ENCODE data around the gene FAM234B. TPM values are rescaled to one million over a fixed set of nuclear protein-coding genes. Genes with fewer than 3 reads are reported as not detected.

FAM234B gene
- polyA plus RNA-seq, 3 donors from 2014 or later: 0.14 to 1.5 (median 1.3) TPM

DNA sequence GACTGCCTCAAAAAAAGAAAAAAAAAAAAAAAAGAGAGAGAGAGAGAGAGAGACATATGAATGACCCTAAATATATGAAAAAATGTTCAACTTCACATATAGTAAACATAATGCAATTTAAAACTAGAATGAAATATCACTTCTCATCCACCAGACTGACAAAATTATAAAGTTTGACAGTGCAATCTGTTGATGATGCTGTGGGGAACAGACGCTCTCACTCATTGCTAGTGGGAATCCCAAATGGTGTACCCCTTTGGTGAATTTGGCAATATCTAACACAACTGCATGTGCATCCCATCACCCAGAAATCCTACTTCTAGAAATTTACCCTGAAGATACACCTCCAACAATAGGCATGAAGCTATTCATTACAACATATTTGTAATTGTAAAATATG lies 61.6 kb downstream of the FAM234B start:
- no peak for DNase-seq
- no peaks in the 10 kb centered on the region for H3K9me3 Mint-ChIP-seq
- peaks cover 3% of the 10 kb centered on the region in 2 donors for H3K4me1 Mint-ChIP-seq
- peaks cover 5 to 10% (median 6%) of the 10 kb centered on the region in 3 donors for H3K27me3 Mint-ChIP-seq (ENCODE audit: low read depth in 3 of 3)
- no peak overlapping the region for H3K4me3 Mint-ChIP-seq
- H3K36me3 Mint-ChIP-seq: no peaks in the 10 kb centered on the region
- no peak overlapping the region for H3K27ac Mint-ChIP-seq

DNA sequence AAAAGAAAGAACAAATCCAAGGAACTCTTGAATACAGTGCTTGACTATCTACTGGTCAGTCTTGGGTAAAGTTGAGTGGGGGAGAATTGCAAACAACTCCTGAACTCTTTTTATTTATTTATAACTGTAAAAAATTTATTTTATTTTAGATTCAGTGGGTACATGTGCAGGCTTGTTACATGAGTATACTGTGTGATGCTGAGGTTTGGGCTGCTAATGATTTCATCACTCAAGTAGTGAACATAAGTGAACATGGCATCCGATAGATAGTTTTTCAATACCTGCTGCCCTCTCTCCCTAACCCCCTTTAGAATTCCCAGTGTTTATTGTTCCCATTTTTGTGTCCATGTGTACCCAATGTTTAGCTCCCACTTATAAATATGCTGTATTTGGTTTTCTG lies 62.5 kb downstream of the FAM234B start:
- DNase-seq: no peak
- no peak overlapping the region for H3K4me3 Mint-ChIP-seq
- H3K27me3 Mint-ChIP-seq (ENCODE audit: low read depth in 3 of 3): peaks cover 5 to 12% (median 5%) of the 10 kb centered on the region in 3 donors
- H3K4me1 Mint-ChIP-seq: peaks cover 0 to 1% of the 10 kb centered on the region in 2 donors
- H3K9me3 Mint-ChIP-seq: no peaks in the 10 kb centered on the region
- no peaks in the 10 kb centered on the region for H3K36me3 Mint-ChIP-seq
- no peak overlapping the region for H3K27ac Mint-ChIP-seq

DNA sequence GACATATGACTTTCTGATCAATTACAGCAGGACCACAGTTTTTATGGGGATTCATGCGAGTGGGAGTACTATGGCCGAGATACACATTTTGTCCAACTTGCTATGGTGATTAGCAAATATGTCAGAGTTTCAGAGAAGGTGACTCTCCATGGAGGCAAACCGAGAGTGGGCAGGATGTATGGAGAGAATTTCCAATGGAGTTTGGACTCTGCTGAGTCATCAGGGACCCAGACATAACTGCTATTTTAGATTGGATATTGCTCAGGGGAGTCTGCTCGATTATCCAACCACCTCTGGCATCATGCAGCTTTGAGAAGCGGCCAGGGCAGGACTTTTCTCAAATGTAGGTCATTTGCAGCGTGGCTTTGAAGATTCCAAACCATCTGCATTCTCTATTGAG lies 68.8 kb downstream of the FAM234B start:
- Mint-ChIP-seq H3K27me3 (ENCODE audit: low read depth in 3 of 3) (peaks cover 3 to 21% (median 5%) of the 10 kb centered on the region in 3 donors), H3K4me1 (no peaks in the 10 kb centered on the region), H3K36me3 (no peaks in the 10 kb centered on the region), H3K27ac (no peak overlapping the region), H3K9me3 (no peaks in the 10 kb centered on the region), H3K4me3 (no peak overlapping the region)
- no peak for DNase-seq

DNA sequence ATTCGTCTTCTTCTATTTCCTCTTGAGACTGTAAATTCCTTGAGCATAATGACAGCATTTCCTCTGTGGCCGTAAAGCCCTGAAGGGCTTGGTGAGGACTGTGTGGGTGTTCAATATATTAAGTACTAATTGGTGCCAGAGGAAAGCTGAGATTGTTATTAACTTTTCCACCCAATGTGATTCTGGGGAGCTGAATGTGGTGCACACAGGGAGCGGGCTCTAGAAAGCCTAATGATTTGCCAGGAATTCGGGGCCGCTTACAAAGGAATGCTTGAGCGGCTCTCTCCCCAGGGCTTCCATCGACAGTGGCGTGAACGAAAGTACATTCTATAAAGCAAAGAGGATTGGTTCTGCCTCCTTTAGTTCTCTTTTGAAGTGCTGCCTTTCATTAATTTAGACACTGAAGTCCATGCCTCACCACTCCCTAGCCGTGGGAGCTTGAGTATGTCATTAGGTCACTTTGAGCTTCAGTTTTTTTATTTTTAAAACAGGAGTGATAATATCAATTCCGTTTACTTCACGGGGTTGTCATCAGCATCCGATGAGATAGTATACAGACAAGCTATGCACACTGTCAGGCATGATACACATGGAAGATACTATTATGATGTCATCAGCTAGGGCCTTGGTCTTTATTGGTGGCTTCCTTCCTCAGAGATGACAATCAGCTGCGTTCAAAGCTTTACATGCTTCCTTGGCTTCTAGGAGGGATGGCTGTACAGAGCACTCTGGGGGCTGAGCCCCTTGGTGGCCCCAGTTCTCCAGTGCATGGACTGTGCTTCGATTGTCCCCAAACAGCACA lies 70.3 kb downstream of the FAM234B start:
- Mint-ChIP-seq H3K27me3 (ENCODE audit: low read depth in 3 of 3) (peaks cover 3 to 21% (median 4%) of the 10 kb centered on the region in 3 donors), H3K4me1 (no peaks in the 10 kb centered on the region), H3K9me3 (no peaks in the 10 kb centered on the region), H3K36me3 (no peaks in the 10 kb centered on the region), H3K4me3 (no peak overlapping the region), H3K27ac (no peak overlapping the region)
- DNase-seq: no peak

DNA sequence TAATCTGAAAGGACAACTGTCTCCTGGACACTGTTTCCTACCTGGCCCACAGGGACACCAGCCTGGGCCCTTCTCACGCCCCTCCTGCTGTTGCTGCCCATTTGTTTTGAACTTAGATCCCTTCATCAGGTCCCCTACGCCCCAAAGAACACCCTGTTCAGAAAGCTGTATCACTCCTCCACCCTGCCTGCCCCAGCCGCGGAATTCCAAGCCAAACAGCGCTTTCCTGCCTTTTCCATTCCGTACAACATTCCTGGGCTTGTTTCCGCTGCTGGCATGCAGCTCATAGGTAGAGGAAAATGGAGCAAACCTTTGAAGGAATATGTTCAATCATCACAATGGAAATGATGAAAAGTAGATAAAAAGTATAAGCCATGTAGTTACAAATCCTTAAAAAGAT lies 72.1 kb downstream of the FAM234B start:
- Mint-ChIP-seq H3K27ac (no peak overlapping the region), H3K36me3 (no peaks in the 10 kb centered on the region), H3K4me1 (no peaks in the 10 kb centered on the region), H3K27me3 (ENCODE audit: low read depth in 3 of 3) (peaks cover 1 to 16% (median 2%) of the 10 kb centered on the region in 3 donors), H3K9me3 (no peaks in the 10 kb centered on the region), H3K4me3 (no peak overlapping the region)
- DNase-seq: no peak

DNA sequence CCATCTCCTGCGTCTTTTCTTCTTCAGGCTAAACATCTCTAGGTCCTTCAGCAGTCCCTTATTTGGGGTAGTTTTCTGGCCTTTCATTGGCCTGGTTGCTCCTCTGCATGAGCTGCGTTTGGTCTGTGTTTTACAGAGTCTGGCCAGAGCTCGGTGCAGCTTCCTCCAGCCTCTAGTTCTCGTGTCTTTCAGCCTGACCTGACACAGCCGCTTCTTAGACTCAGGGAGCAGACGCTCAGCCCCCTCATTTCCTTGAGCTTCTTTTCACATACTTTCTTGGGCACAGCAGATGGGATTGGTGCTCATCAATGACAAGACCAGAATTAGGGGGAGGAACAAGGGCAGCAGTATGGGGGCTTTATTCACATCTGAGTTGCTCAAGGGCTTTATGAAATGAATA lies 72.8 kb downstream of the FAM234B start:
- no peak overlapping the region for H3K27ac Mint-ChIP-seq
- DNase-seq: no peak
- H3K27me3 Mint-ChIP-seq (ENCODE audit: low read depth in 3 of 3): peaks cover 1 to 14% (median 2%) of the 10 kb centered on the region in 3 donors
- H3K4me3 Mint-ChIP-seq: no peak overlapping the region
- no peaks in the 10 kb centered on the region for H3K4me1 Mint-ChIP-seq
- no peaks in the 10 kb centered on the region for H3K9me3 Mint-ChIP-seq
- H3K36me3 Mint-ChIP-seq: no peaks in the 10 kb centered on the region

DNA sequence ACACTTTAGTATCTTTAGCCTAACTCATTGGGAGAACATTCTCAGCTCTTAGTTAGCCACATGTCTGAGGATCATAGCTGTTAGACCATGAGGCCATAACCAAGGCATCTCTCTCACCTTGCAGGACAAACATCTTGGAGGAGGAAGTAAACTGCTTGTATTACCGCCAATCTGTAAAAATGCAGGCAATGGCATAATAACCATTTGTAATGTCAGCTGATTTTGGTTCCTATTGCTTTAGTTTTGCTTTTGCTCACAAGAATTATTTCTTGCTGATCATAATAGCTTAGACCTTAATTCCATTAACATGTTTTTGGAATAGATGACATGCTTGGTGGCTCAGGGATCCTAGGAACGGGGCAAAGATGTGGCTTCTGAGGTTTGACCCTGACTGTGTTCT lies 75.6 kb downstream of the FAM234B start:
- Mint-ChIP-seq H3K9me3 (no peaks in the 10 kb centered on the region), H3K4me3 (no peak overlapping the region), H3K27me3 (ENCODE audit: low read depth in 3 of 3) (peaks cover 0 to 7% (median 4%) of the 10 kb centered on the region in 3 donors), H3K27ac (no peak overlapping the region), H3K36me3 (no peaks in the 10 kb centered on the region), H3K4me1 (no peaks in the 10 kb centered on the region)
- DNase-seq: no peak

DNA sequence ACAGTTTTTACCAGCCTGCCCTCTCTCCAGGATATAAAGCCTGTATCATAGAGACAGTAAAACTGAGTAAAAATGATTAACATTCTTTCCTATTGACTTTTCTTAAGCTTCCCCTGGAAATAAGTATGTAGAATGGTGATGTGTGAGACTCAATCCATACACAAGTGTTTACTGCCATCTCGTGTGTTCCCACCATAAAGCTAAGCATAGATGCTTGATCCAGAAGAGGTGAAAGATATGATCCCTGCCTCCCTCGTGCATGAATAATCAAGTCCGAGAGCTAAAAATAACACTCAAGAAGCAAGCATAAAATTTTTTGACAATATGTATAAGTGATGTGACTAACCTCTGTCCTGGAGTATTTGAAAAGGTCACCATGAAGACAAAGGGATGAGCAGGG lies 76.2 kb downstream of the FAM234B start:
- Mint-ChIP-seq H3K36me3 (no peaks in the 10 kb centered on the region), H3K27ac (no peak overlapping the region), H3K27me3 (ENCODE audit: low read depth in 3 of 3) (peaks cover 0 to 9% (median 4%) of the 10 kb centered on the region in 3 donors), H3K4me1 (no peaks in the 10 kb centered on the region), H3K9me3 (no peaks in the 10 kb centered on the region), H3K4me3 (no peak overlapping the region)
- DNase-seq: no peak

DNA sequence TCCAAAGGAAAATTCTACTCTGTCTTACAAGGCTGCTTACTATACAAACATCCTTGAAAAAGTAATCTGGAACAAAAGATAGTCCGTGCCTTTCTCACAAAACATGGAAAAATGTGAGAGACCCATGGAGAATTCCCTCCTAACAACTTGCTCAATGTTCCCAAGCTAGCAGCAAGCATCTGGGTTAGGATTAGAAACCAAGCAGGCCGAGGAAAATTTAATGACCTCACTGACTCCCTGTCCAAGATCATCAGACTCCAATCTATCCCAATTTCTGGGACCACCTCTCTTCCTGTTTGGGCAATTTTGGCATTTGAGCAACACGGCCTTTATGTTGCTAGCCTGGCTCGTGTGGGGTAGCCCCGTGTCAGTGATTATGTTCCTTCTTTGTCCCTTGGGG lies 77.4 kb downstream of the FAM234B start:
- DNase-seq: no peak
- H3K4me3 Mint-ChIP-seq: no peak overlapping the region
- H3K27me3 Mint-ChIP-seq (ENCODE audit: low read depth in 3 of 3): peaks cover 0 to 9% (median 2%) of the 10 kb centered on the region in 3 donors
- no peak overlapping the region for H3K27ac Mint-ChIP-seq
- no peaks in the 10 kb centered on the region for H3K36me3 Mint-ChIP-seq
- H3K4me1 Mint-ChIP-seq: no peaks in the 10 kb centered on the region
- no peaks in the 10 kb centered on the region for H3K9me3 Mint-ChIP-seq

DNA sequence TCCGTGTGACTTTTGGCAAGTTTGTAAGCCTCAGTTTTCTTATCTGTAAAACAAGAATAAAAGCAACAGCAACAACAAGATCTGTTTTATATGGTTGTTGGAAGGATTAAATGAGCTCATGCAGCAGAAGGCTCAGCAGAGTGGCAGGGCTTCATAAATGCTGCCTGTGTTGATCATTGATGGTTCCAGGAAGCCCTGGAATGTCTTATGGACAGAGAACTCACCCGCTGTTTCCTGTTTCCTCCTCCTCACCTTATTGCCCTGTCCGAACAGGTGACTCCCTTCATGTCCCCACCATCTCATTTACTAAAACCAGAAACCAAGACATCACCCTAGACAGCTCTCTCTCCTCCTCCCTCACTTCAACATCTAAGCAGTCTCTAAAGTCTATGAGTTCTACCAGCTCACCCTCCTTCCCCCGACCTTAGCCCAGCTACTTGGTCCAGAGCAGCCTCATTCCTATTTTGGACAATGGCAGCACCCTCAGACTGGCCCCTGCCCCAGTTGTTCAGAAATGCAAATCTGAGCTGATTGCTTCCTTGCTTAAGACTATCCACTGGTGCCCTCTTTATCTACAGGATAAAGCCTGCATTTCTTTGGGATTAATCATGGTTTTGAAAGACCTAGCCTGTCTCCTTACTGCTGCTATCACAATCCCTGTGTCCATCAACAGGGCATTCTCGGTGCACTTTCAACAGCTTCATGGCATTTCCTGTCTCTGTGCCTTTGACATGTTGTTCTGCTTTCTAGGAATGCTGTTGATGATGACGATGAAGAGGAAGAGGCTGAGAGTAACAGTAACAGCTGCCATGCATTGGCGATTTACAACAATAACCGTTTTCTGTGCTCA lies 80.7 kb downstream of the FAM234B start:
- Mint-ChIP-seq H3K27ac (no peak overlapping the region), H3K9me3 (no peaks in the 10 kb centered on the region), H3K27me3 (ENCODE audit: low read depth in 3 of 3) (peaks cover 0 to 6% (median 4%) of the 10 kb centered on the region in 3 donors), H3K36me3 (no peaks in the 10 kb centered on the region), H3K4me3 (no peak overlapping the region), H3K4me1 (no peaks in the 10 kb centered on the region)
- DNase-seq: no peak

DNA sequence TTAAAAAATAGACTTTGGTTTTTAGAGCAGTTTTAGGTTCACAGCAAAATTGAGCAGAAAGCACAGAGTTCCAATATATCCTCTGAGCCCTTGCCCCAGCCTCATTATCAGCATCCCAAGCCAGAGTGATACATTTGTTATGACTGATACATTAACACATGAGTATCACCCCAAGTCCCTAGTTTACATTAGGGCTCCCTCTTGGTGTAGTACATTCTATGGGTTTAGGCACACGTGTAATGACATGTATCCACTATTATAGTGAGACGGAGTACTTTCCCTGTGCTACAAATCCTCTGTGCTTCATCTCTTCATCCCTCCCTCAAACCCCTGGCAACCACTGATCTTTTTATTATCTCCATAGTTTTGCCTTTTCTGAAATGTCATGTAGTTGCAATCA lies 81.8 kb downstream of the FAM234B start:
- H3K4me1 Mint-ChIP-seq: no peaks in the 10 kb centered on the region

DNA sequence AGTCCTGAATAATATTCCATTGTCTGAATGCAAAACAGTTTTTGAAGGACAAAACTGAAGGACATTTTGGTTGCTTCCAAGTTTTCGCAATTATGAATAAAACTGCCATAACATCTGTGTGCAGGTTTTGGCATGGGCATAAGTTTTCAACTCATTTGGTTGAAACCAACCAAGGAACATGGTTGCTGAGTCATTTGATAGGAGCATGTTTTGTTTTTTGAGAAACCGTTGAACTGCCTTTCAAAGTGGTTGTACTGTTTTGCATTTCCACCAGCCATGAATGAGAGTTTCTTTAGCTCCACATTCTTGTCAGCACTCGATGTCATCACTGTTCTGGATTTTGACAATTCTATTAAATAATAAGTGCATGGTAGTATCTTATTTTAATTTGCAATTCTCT lies 82.3 kb downstream of the FAM234B start:
- no peaks in the 10 kb centered on the region for H3K36me3 Mint-ChIP-seq
- H3K27me3 Mint-ChIP-seq (ENCODE audit: low read depth in 3 of 3): peaks cover 2 to 8% (median 6%) of the 10 kb centered on the region in 3 donors
- no peak overlapping the region for H3K27ac Mint-ChIP-seq
- H3K9me3 Mint-ChIP-seq: no peaks in the 10 kb centered on the region
- H3K4me1 Mint-ChIP-seq: no peaks in the 10 kb centered on the region
- DNase-seq: no peak
- no peak overlapping the region for H3K4me3 Mint-ChIP-seq

More for the DNA sequence above, 81.8 kb downstream of the FAM234B start:
- peaks cover 0 to 8% (median 6%) of the 10 kb centered on the region in 3 donors for H3K27me3 Mint-ChIP-seq (ENCODE audit: low read depth in 3 of 3)
- no peaks in the 10 kb centered on the region for H3K36me3 Mint-ChIP-seq
- H3K9me3 Mint-ChIP-seq: no peaks in the 10 kb centered on the region
- DNase-seq: no peak
- no peak overlapping the region for H3K27ac Mint-ChIP-seq
- H3K4me3 Mint-ChIP-seq: no peak overlapping the region

DNA sequence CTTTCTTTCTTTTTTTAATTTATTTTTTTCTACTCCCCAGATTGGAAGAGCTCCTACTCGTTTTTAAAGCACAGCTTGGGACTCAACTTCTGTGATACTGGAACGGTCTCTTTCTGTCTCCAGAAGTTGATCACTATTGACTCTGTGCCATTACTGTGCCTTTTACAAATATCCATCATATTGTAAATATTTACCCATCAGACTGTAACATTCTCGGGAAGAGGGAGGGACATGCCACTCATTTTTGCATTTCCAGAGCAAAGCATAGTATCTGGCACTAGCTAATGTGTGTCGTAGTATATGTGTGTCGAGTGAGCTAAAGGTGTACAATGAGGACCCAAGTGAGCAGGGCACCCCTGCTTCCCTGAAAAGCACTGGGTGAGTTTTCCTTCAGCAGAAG lies 83.3 kb downstream of the FAM234B start:
- Mint-ChIP-seq H3K9me3 (no peaks in the 10 kb centered on the region), H3K36me3 (no peaks in the 10 kb centered on the region), H3K4me1 (no peaks in the 10 kb centered on the region), H3K27me3 (ENCODE audit: low read depth in 3 of 3) (peaks cover 2 to 8% (median 7%) of the 10 kb centered on the region in 3 donors), H3K27ac (no peak overlapping the region), H3K4me3 (no peak overlapping the region)
- no peak for DNase-seq

DNA sequence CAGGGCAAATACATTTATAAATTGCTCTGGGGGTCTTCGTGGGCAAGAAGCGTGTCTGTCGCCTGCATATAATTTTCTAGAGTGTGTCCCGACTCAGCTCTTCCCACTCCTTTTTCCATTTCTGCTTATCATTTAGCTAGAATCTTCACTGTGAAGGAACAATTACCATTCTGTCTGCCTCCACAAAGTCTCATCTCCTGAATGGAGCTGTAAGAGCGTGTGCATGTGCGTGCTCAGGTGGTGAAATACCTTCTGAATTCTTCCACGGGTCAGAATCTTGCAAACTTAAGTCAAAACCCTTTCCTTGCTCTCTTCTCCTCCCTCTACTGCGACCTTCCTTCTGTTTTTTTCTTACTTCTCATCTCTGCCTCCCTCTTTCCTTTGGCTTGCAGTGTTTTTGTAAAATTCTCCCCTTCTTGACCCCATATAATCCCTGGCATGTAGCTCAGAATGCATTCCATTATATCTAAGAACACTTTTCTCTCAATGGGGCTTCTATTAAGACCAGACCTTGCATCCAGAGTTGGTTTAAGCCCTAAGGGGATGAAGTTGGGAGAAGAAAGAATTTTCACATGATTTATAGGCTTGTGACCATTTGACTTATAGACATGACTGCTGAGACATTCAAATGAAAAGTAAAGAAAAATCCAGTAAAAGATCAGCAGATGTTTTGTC lies 84.2 kb downstream of the FAM234B start:
- no peak for DNase-seq
- H3K4me3 Mint-ChIP-seq: no peak overlapping the region
- no peaks in the 10 kb centered on the region for H3K4me1 Mint-ChIP-seq
- no peak overlapping the region for H3K27ac Mint-ChIP-seq
- peaks cover 2 to 8% (median 7%) of the 10 kb centered on the region in 3 donors for H3K27me3 Mint-ChIP-seq (ENCODE audit: low read depth in 3 of 3)
- H3K9me3 Mint-ChIP-seq: no peaks in the 10 kb centered on the region
- H3K36me3 Mint-ChIP-seq: no peaks in the 10 kb centered on the region

Data from immature natural killer cell (primary cell).